HG03342 (cell line): ENCODE measurements around the gene SGIP1.
"Not testable (repeated sequence)": the region's sequence is repeated elsewhere in the genome, so short reads cannot be mapped to it uniquely, and the experiment has no call there.

Source experiments
- ATAC-seq: cut with Tn5 transposase; IDR thresholded peaks from one replicate; pipeline ENCODE4 v1.9.1; 2021; ENCODE audit warnings: mild to moderate bottlenecking, moderate library complexity; ENCODE audit not compliant: unreplicated experiment

Gene SGIP1

GRCh38 chr1:66795839-66796238 lies 261.9 kb downstream of the SGIP1 start:
- not testable (repeated sequence) for ATAC-seq
